Mesendoderm (in vitro differentiated cells): ENCODE results near the gene KCNK16.

Experiments
- DNase-seq: peaks from one replicate; pipeline ENCODE4 v3.0.0; 2013
- H2AK5ac ChIP-seq: 2 replicates; pipeline ENCODE4 v1.6.1; 2013; ENCODE audit warnings: low read length, inconsistent platforms
- H2BK120ac ChIP-seq: 2 replicates; pipeline ENCODE4 v1.6.1; 2013; ENCODE audit warnings: low read depth, mild to moderate bottlenecking, low read length, moderate library complexity, mixed read lengths
- H2BK15ac ChIP-seq: replicated peaks from 2 replicates; pipeline ENCODE4 v1.6.1; 2013; ENCODE audit warnings: low read depth, mild to moderate bottlenecking, moderate library complexity
- H2BK5ac ChIP-seq: 2 replicates; pipeline ENCODE4 v1.6.1; 2013; ENCODE audit warnings: low read length, inconsistent platforms
- H3K18ac ChIP-seq: 2 replicates; pipeline ENCODE4 v1.6.1; 2013; ENCODE audit warnings: mild to moderate bottlenecking, low read length, mixed read lengths
- H3K23ac ChIP-seq: one replicate; pipeline ENCODE4 v1.6.1; 2013; ENCODE audit warnings: low read length
- H3K27ac ChIP-seq: 2 replicates; pipeline ENCODE4 v1.5.1; 2013; ENCODE audit warnings: low read depth, mild to moderate bottlenecking, inconsistent platforms, low read length, moderate library complexity
- H3K27me3 ChIP-seq: 2 replicates; pipeline ENCODE4 v1.6.1; 2013; ENCODE audit warnings: low read length, control low read depth, mild to moderate bottlenecking, inconsistent platforms; ENCODE audit not compliant: insufficient read depth, poor library complexity
- H3K36me3 ChIP-seq: 2 replicates; pipeline ENCODE4 v1.6.1; 2013; ENCODE audit warnings: low read length, inconsistent platforms; ENCODE audit not compliant: control insufficient read depth, insufficient read depth
- H3K4ac ChIP-seq: one replicate; pipeline ENCODE4 v1.6.1; 2013; ENCODE audit warnings: low read depth, mild to moderate bottlenecking, low read length, moderate library complexity
- H3K4me1 ChIP-seq: 2 replicates; pipeline ENCODE4 v1.6.1; 2013; ENCODE audit warnings: low read depth, low read length, inconsistent platforms; ENCODE audit not compliant: control insufficient read depth
- H3K4me2 ChIP-seq: 2 replicates; pipeline ENCODE4 v1.6.1; 2013; ENCODE audit warnings: low read length
- H3K4me3 ChIP-seq: 2 replicates; pipeline ENCODE4 v1.5.1; 2013; ENCODE audit warnings: mild to moderate bottlenecking, low read length
- H3K56ac ChIP-seq: one replicate; pipeline ENCODE4 v1.6.1; 2013; ENCODE audit warnings: low read length
- H3K79me1 ChIP-seq: 2 replicates; pipeline ENCODE4 v1.6.1; 2013; ENCODE audit warnings: low read length, inconsistent platforms
- H3K79me2 ChIP-seq: 2 replicates; pipeline ENCODE4 v1.6.1; 2013; ENCODE audit warnings: mild to moderate bottlenecking, low read length; ENCODE audit not compliant: control insufficient read depth, insufficient read depth
- H3K9ac ChIP-seq: 2 replicates; pipeline ENCODE4 v1.6.1; 2013; ENCODE audit warnings: low read length, inconsistent platforms
- H4K5ac ChIP-seq: one replicate; pipeline ENCODE4 v1.6.1; 2013; ENCODE audit warnings: low read length
- H4K8ac ChIP-seq: one replicate; pipeline ENCODE4 v1.6.1; 2013; ENCODE audit warnings: low read depth, mild to moderate bottlenecking, control low read depth, low read length, moderate library complexity
- WGBS: extraction: QIAGEN DNeasy Blood & Tissue Kit; methylation state at CpG from one replicate; pipeline ENCODE4 v1.1.7; 2013; ENCODE audit warnings: low lambda C conversion rate, missing lambda C conversion rate; ENCODE audit not compliant: insufficient coverage; ENCODE audit errors: extremely low coverage; 5-methylcytosine and 5-hydroxymethylcytosine counted together

The KCNK16 gene

DNA sequence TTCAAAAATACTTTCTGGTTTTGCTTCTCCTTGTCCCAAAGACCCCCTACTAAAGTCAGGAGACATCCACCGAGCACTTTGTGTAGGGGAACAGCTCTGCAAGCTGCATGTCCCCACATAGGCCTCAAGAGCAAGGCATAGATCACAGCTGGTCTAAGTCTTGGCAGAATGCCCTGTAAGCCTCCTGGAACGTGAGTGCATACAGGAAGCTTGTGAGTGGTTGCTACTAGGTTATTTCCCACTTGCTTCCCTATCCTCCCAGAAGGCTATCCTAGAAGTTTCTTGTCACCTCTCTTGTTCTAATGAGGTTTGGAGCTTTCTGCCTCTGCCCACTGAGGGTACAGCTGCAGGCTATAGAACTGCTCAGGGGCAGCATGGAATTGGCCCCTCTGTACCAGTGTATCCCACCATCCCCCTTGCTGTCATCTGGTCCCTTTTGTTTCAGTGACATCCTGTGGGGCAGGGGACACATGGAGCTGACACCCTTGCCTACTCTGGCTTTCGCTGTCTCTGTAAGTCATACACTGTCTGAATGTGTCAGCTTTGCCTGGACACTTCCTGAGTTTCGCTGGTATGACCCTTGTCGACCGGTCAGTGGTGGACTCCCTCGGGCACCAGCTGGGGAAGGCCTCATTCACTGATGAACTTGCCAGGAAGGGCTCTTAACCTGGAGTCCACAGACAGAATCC, 35.6 kb upstream of the KCNK16 start:
- DNase-seq: no peak
- H3K4me1 ChIP-seq: peaks cover 5% of the 10 kb centered on the region
- no peak overlapping the region for H2BK5ac ChIP-seq
- no peak overlapping the region for H4K5ac ChIP-seq
- no peak overlapping the region for H3K23ac ChIP-seq
- no CpG with 5 or more reads among the region's 7 CpGs for WGBS
- no peak overlapping the region for H2AK5ac ChIP-seq
- no peak overlapping the region for H3K18ac ChIP-seq
- H3K79me2 ChIP-seq: no peaks in the 10 kb centered on the region
- no peak overlapping the region for H3K4ac ChIP-seq
- no peak overlapping the region for H3K56ac ChIP-seq
- H3K4me3 ChIP-seq: no peak overlapping the region
- H3K79me1 ChIP-seq: no peaks in the 10 kb centered on the region
- no peaks in the 10 kb centered on the region for H3K36me3 ChIP-seq
- H2BK120ac ChIP-seq: no peak overlapping the region
- H3K9ac ChIP-seq: no peak overlapping the region
- H2BK15ac ChIP-seq: no peak overlapping the region
- no peak overlapping the region for H4K8ac ChIP-seq
- no peak overlapping the region for H3K27ac ChIP-seq
- no peaks in the 10 kb centered on the region for H3K27me3 ChIP-seq
- H3K4me2 ChIP-seq: no peak overlapping the region

DNA sequence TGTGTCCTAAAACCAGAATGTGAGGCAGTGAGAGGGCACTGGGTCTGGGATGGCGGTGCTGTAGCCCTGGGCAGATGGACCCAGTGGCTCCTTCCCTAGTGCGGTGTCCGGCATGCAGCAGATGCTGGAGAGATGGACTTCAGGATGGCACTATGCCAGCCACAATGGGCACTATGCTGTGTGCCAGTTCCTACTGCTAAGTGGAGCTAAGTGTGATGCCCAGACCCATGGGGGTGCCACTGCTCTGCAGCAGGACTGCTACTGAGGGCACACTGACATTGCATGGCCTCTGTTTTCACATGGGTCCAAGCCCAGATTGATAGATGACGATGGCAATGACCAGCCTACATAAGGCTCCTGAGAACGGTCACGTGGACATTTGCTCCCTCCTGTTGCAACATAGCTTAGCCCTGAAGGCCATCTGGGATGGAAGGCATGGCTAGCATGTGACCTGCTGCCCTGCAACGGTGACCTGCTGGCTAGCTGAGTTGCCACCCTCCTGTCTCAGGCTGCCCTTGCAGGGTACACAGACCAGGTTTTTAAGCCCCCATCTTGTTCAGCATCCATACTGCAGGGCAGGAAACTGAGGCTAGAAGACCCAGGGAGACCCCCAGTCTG, 31.3 kb upstream of the KCNK16 start:
- Histone ChIP-seq H3K79me2 (no peaks in the 10 kb centered on the region), H4K8ac (no peak overlapping the region), H3K4me1 (peaks cover 3% of the 10 kb centered on the region), H3K9ac (no peak overlapping the region), H3K4me2 (no peak overlapping the region), H3K56ac (no peak overlapping the region), H2AK5ac (no peak overlapping the region), H3K4me3 (no peak overlapping the region), H3K18ac (no peak overlapping the region), H2BK15ac (no peak overlapping the region), H3K27ac (no peak overlapping the region), H3K23ac (no peak overlapping the region), H4K5ac (no peak overlapping the region), H3K4ac (no peak overlapping the region), H2BK5ac (no peak overlapping the region), H3K36me3 (no peaks in the 10 kb centered on the region), H3K79me1 (no peaks in the 10 kb centered on the region), H3K27me3 (no peaks in the 10 kb centered on the region), H2BK120ac (no peak overlapping the region)
- WGBS: no CpG with 5 or more reads among the region's 7 CpGs
- DNase-seq: no peak

DNA sequence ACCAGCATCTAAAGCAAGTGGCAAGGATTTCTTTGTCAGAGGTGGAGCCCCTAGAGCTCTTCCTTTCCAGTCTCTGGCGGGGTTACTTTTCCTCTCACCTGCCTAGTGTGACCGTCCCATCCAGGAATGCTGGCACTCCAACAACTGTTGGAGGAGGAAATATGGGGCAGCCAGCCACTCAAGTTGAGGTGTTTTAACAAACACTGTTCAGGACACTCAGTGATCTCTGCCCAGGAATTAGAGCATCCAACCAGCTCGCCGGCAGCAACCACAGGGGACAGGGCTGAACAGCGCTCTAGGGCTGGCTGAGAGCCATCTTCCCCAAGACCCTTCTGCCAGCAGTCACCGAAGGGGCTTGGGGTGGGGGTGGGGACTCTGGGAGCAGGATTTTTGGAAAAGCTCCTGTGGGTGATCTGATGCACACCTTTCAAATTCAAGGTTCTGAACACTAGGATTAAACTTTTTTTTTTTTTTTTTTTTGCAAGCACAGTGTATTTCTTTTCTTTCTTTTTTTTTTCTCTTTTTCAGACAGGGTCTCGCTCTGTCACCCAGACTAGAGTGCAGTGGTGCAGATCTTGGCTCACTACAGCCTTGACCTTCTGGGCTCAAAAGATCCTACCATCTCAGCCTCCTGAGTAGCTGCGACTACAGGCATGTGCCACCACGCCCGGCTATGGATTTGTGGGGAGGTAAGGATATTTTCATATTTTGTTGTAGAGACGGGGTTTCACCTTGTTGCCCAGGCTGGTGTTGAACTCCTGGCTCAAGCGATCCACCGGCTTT, 28.4 kb upstream of the KCNK16 start:
- H3K27me3 ChIP-seq: no peaks in the 10 kb centered on the region
- H4K8ac ChIP-seq: no peak overlapping the region
- H3K4me3 ChIP-seq: no peak overlapping the region
- no peak overlapping the region for H2BK5ac ChIP-seq
- H3K23ac ChIP-seq: no peak overlapping the region
- H3K4me1 ChIP-seq: no peaks in the 10 kb centered on the region
- no CpG with 5 or more reads among the region's 13 CpGs for WGBS
- H3K56ac ChIP-seq: no peak overlapping the region
- no peak overlapping the region for H2BK120ac ChIP-seq
- H2AK5ac ChIP-seq: no peak overlapping the region
- H3K4me2 ChIP-seq: no peak overlapping the region
- H2BK15ac ChIP-seq: no peak overlapping the region
- no peak overlapping the region for H3K18ac ChIP-seq
- H3K36me3 ChIP-seq: no peaks in the 10 kb centered on the region
- DNase-seq: no peak
- no peak overlapping the region for H3K27ac ChIP-seq
- no peak overlapping the region for H4K5ac ChIP-seq
- H3K9ac ChIP-seq: no peak overlapping the region
- H3K79me2 ChIP-seq: no peaks in the 10 kb centered on the region
- H3K79me1 ChIP-seq: no peaks in the 10 kb centered on the region
- no peak overlapping the region for H3K4ac ChIP-seq

DNA sequence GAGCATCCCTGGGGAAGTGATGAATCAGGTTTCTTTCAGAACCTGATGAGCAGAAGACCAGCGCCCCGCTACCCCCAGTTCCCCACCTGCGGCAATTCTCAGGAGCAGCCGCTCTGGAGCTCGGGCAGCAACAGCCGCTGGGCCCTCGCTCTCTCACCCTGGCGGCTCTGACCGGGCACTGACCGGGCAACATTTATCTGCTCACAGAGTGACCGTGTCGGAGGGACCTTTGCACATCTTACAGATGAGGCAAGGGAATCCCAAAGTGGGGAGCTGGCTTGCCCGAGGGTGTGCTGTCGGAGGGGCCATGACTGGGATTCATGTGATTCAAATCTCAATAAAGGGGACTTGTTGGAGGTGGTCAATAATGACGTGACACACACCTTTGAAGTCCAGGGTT, 26.2 kb upstream of the KCNK16 start:
- Histone ChIP-seq H3K4me2 (no peak overlapping the region), H3K4ac (no peak overlapping the region), H2BK15ac (no peak overlapping the region), H3K56ac (no peak overlapping the region), H3K18ac (no peak overlapping the region), H3K79me2 (no peaks in the 10 kb centered on the region), H3K27ac (no peak overlapping the region), H3K36me3 (no peaks in the 10 kb centered on the region), H4K5ac (no peak overlapping the region), H4K8ac (no peak overlapping the region), H3K9ac (no peak overlapping the region), H2BK5ac (no peak overlapping the region), H3K4me1 (no peaks in the 10 kb centered on the region), H3K23ac (no peak overlapping the region), H2AK5ac (no peak overlapping the region), H3K79me1 (no peaks in the 10 kb centered on the region), H3K27me3 (no peaks in the 10 kb centered on the region), H3K4me3 (no peak overlapping the region), H2BK120ac (no peak overlapping the region)
- no peak for DNase-seq
- WGBS: no CpG with 5 or more reads among the region's 15 CpGs

DNA sequence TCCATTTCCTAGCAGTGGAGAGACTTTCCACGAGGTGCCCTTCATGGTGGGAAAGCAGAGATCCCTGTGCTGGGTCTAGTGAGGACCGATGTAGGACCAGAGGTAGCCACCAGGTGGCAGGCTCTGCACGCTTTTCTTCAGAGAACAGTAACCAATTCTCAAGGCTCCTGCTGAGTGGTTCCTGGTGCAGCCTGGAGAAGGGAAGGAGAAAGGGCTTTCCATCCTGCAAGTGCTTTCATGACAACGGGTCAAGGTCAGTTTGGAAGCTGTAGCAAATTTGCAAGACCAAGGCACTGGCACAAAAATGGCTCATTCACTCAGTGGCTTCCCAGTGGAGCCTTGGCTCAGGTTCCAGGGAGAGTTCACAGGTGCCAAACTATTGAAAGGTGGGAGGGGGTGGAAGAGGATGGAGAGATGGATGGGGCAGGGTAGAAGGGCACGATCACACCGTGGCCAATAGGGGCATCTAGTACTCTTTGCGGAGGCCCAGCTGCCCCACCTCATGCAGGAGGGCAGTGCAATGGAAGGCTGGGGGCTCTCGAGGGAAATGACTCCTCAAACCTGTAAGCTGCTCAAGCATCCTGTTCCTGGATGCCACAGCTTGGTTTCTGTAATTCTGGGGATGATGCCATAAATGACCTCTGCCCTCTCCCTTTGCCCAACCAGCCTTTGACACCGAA, 25.5 kb upstream of the KCNK16 start:
- no peak overlapping the region for H3K4me2 ChIP-seq
- no peak overlapping the region for H4K8ac ChIP-seq
- no peak overlapping the region for H3K18ac ChIP-seq
- peak; percentile 83 for DNase-seq
- no peak overlapping the region for H3K27ac ChIP-seq
- no CpG with 5 or more reads among the region's 9 CpGs for WGBS
- H3K79me2 ChIP-seq: no peaks in the 10 kb centered on the region
- no peaks in the 10 kb centered on the region for H3K79me1 ChIP-seq
- H3K27me3 ChIP-seq: no peaks in the 10 kb centered on the region
- no peaks in the 10 kb centered on the region for H3K4me1 ChIP-seq
- H2BK15ac ChIP-seq: no peak overlapping the region
- H2BK5ac ChIP-seq: no peak overlapping the region
- no peak overlapping the region for H3K23ac ChIP-seq
- no peak overlapping the region for H3K4ac ChIP-seq
- H3K36me3 ChIP-seq: no peaks in the 10 kb centered on the region
- H4K5ac ChIP-seq: no peak overlapping the region
- no peak overlapping the region for H2BK120ac ChIP-seq
- no peak overlapping the region for H3K4me3 ChIP-seq
- H3K9ac ChIP-seq: no peak overlapping the region
- H2AK5ac ChIP-seq: no peak overlapping the region
- H3K56ac ChIP-seq: no peak overlapping the region
